GM23338 (cell line): ENCODE data around the gene CYB5A. TPM values are rescaled to one million over a fixed set of nuclear protein-coding genes. Genes with fewer than 3 reads are reported as not detected.

ENCODE experiments used
- ATAC-seq: fragments of 200-7000 bp; cut with Tn5 transposase; 3 replicates; pipeline ENCODE4 v1.9.1; 2020
- DNase-seq: peaks from one replicate; pipeline ENCODE4 v3.0.0-alpha.2; 2015; ENCODE audit warnings: low spot score
- H2AFZ ChIP-seq: fragments of 200-600 bp; sonication (generic); 2 replicates; pipeline ENCODE4 v1.8.0; 2016; ENCODE audit warnings: antibody characterized with exemption, mild to moderate bottlenecking, moderate library complexity
- H3F3A ChIP-seq: fragments of 200-600 bp; sonication (generic); replicated peaks from 2 replicates; pipeline ENCODE4 v1.8.0; 2017; ENCODE audit warnings: antibody characterized with exemption, mixed run types, low read depth
- H3K27ac ChIP-seq: fragments of 200-600 bp; sonication (generic); 2 replicates; pipeline ENCODE4 v1.6.1; 2016; ENCODE audit warnings: low read depth
- H3K27me3 ChIP-seq: fragments of 200-600 bp; sonication (generic); 2 replicates; pipeline ENCODE4 v1.8.0; 2016; ENCODE audit warnings: mild to moderate bottlenecking, mixed run types, moderate library complexity; ENCODE audit not compliant: insufficient read depth
- H3K36me3 ChIP-seq: fragments of 200-600 bp; sonication (generic); 2 replicates; pipeline ENCODE4 v1.8.0; 2016; ENCODE audit warnings: mild to moderate bottlenecking; ENCODE audit not compliant: insufficient read depth
- H3K4me1 ChIP-seq: fragments of 200-600 bp; sonication (generic); 2 replicates; pipeline ENCODE4 v1.8.0; 2016; ENCODE audit warnings: mild to moderate bottlenecking, moderate library complexity; ENCODE audit not compliant: insufficient read depth
- H3K4me2 ChIP-seq: fragments of 200-600 bp; sonication (generic); 2 replicates; pipeline ENCODE4 v1.7.1; 2017; ENCODE audit warnings: mixed run types
- H3K4me3 ChIP-seq: fragments of 200-600 bp; sonication (generic); 2 replicates; pipeline ENCODE4 v1.6.1; 2016; ENCODE audit warnings: mixed run types
- H3K79me2 ChIP-seq: fragments of 200-600 bp; sonication (generic); replicated peaks from 2 replicates; pipeline ENCODE4 v1.8.0; 2017; ENCODE audit warnings: mild to moderate bottlenecking; ENCODE audit not compliant: insufficient read depth
- H3K9me2 ChIP-seq: fragments of 200-600 bp; sonication (generic); 2 replicates; pipeline ENCODE4 v1.8.0; 2017; ENCODE audit not compliant: insufficient read depth
- H4K20me1 ChIP-seq: fragments of 200-600 bp; sonication (generic); replicated peaks from 2 replicates; pipeline ENCODE4 v1.8.0; 2017; ENCODE audit warnings: mild to moderate bottlenecking; ENCODE audit not compliant: insufficient read depth
- H3K27ac Mint-ChIP-seq: 2 replicates; pipeline ENCODE4 v1.8.0; 2020; ENCODE audit warnings: inconsistent platforms, mild to moderate bottlenecking, moderate library complexity, mixed read lengths
- H3K27me3 Mint-ChIP-seq: 3 replicates; pipeline ENCODE4 v1.8.0; 2022; ENCODE audit warnings: low read depth, mild to moderate bottlenecking, moderate library complexity, mixed read lengths, inconsistent platforms; ENCODE audit not compliant: insufficient read depth, poor library complexity
- H3K36me3 Mint-ChIP-seq: 3 replicates; pipeline ENCODE4 v1.8.0; 2021; ENCODE audit warnings: low read depth, mild to moderate bottlenecking, inconsistent platforms, moderate library complexity, mixed read lengths
- H3K4me1 Mint-ChIP-seq: 3 replicates; pipeline ENCODE4 v1.8.0; 2020; ENCODE audit warnings: mild to moderate bottlenecking, inconsistent platforms, mixed read lengths
- H3K4me3 Mint-ChIP-seq: 3 replicates; pipeline ENCODE4 v1.8.0; 2021; ENCODE audit warnings: moderate library complexity, mild to moderate bottlenecking, inconsistent platforms, mixed read lengths
- H3K9me3 Mint-ChIP-seq: 3 replicates; pipeline ENCODE4 v1.8.0; 2020; ENCODE audit warnings: moderate library complexity, mild to moderate bottlenecking, inconsistent platforms, mixed read lengths
- CREB1 ChIP-seq: fragments of 250-450 bp; sonication (Bioruptor Pico); IDR thresholded peaks from 2 replicates; pipeline ENCODE4 v1.5.0; 2020; ENCODE audit warnings: low read depth, mild to moderate bottlenecking, moderate library complexity
- EZH2 ChIP-seq: fragments of 200-600 bp; sonication (generic); IDR thresholded peaks from one replicate; pipeline ENCODE4 v1.8.0; 2017; ENCODE audit warnings: antibody characterized with exemption, mild to moderate bottlenecking, low read depth; ENCODE audit not compliant: unreplicated experiment
- EZH2phosphoT487 ChIP-seq: fragments of 200-600 bp; sonication (generic); IDR thresholded peaks from one replicate; pipeline ENCODE4 v1.8.1; 2018; ENCODE audit warnings: antibody characterized with exemption; ENCODE audit not compliant: unreplicated experiment
- JUNB ChIP-seq: IDR thresholded peaks from one replicate; pipeline ENCODE4 v1.6.1; 2016; ENCODE audit warnings: antibody characterized with exemption; ENCODE audit not compliant: unreplicated experiment
- NANOG ChIP-seq: IDR thresholded peaks from 2 replicates; pipeline ENCODE4 v1.6.1; 2016; ENCODE audit warnings: antibody characterized with exemption, borderline replicate concordance
- POLR2AphosphoS5 ChIP-seq: IDR thresholded peaks from 2 replicates; pipeline ENCODE4 v1.6.1; 2016; ENCODE audit warnings: antibody characterized with exemption, low read depth
- REST ChIP-seq: IDR thresholded peaks from one replicate; pipeline ENCODE4 v1.6.1; 2018; ENCODE audit warnings: antibody characterized with exemption; ENCODE audit not compliant: unreplicated experiment
- STAT1 ChIP-seq: IDR thresholded peaks from one replicate; pipeline ENCODE4 v1.6.1; 2016; ENCODE audit warnings: antibody characterized with exemption; ENCODE audit not compliant: unreplicated experiment
- ZNF114 ChIP-seq: fragments of 250-450 bp; sonication (Bioruptor Pico); IDR thresholded peaks from 2 replicates; pipeline ENCODE4 v1.5.0; 2020; ENCODE audit warnings: mild to moderate bottlenecking, moderate library complexity
- ZNF331 ChIP-seq: fragments of 250-450 bp; sonication (Bioruptor Pico); IDR thresholded peaks from 2 replicates; pipeline ENCODE4 v1.5.0; 2020; ENCODE audit warnings: low read depth, mild to moderate bottlenecking, moderate library complexity
- polyA plus RNA-seq: library from polyadenylated mRNA; unstranded; fragments of >200 nt; fragmentation: Nextera tagmentation; extraction: Ambion mirVana; gene quantifications from 2 replicates; pipeline ENCODE4 v1.2.1, GENCODE V29; 2016
- total RNA-seq: library from RNA; depleted of rRNA; stranded (reverse); fragments of >200 nt; shearing (Covaris generic); gene quantifications from 2 replicates; pipeline ENCODE4 v1.2.3, GENCODE V29; 2014
- TF ChIP-seq, protein P1 (sequence below): fragments of 250-450 bp; sonication (Bioruptor Pico); IDR thresholded peaks from 2 replicates; pipeline ENCODE4 v1.5.0; 2020; ENCODE audit warnings: mild to moderate bottlenecking, moderate library complexity
- TF ChIP-seq, protein P2 (sequence below): IDR thresholded peaks from 2 replicates; pipeline ENCODE4 v1.6.1; 2016; ENCODE audit warnings: antibody characterized with exemption
- TF ChIP-seq, protein P3 (sequence below), 2 experiments: fragments of 200-600 bp in 1 of 2; sonication (generic) in 1 of 2; conservative IDR thresholded peaks; 2 replicates each; pipeline versions ENCODE4 v1.5.1 to v1.6.1; 2016 to 2017; ENCODE audit warnings: antibody characterized with exemption in 2 of 2, low read depth in 2 of 2, mild to moderate bottlenecking in 2 of 2, moderate library complexity in 1 of 2

CYB5A gene
- total and polyA plus RNA-seq, 2 experiments from 2014 or later, result 136 to 283 TPM

DNA sequence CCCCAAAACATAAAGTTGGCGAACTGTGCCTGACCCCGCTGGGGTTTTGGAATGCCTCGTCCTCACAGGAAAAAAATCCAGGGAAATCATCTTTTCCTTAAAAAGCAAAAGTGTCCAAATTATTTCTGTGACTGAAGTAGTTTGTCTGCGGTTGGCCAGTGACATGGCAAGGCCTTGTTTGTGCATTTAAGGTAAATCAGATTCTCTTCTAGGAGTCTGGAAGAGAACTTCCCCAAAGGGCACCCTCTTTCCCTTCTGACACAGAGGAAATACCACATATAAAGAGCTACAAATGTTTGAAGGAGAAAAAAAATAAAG is 737 bp upstream of the CYB5A start (continued):
- TF ChIP-seq ZNF331 (CRISPR knock-in tag) (no peak), NANOG (no peak), CREB1 (no peak)

DNA sequence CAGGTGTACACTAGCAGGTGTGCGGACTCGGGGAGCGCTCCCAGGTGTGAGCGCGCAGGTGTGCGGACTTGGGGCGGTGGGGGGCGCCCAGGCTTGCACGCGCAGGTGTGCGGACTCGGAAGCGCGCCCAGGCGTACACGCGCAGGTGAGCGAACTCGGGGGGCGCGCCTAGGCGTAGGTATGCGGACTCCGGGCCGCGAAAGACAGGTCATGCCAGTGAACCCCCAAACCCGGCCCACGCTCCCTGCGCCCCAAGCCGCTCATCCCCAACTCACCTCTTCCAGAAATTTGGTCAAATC is 342 bp downstream of the CYB5A start:
- peaks cover 12% of the 10 kb centered on the region; the same call in 2 of the 3 replicates for H3K36me3 Mint-ChIP-seq
- no peaks in the 10 kb centered on the region; the same call in 1 of the 2 replicates for H3K36me3 ChIP-seq
- DNase-seq (no peak), ATAC-seq (no peak)
- H3K27me3 ChIP-seq, result no peaks in the 10 kb centered on the region
- peaks cover 24% of the 10 kb centered on the region for H3K4me1 ChIP-seq
- peak overlapping the region; percentile 87 for H2AFZ ChIP-seq
- 0 out of 2 replicates have a peak, but pooled peaks cover 3% of the 10 kb centered on the region for H3F3A ChIP-seq
- H3K9me2 ChIP-seq, result peaks cover 8% of the 10 kb centered on the region; the same call in 1 of the 2 replicates
- H3K9me3 Mint-ChIP-seq, result no peaks in the 10 kb centered on the region
- peak overlapping the region; percentile 96 for H3K4me3 ChIP-seq
- TF ChIP-seq EZH2 (no peak), ZNF114 (CRISPR knock-in tag) (no peak), NANOG (no peak), EZH2phosphoT487 (no peak), STAT1 (no peak), POLR2AphosphoS5 (no peak), CREB1 (no peak), ZNF331 (CRISPR knock-in tag) (no peak), REST (no peak), JUNB (no peak)
- TF ChIP-seq, protein P1, sequence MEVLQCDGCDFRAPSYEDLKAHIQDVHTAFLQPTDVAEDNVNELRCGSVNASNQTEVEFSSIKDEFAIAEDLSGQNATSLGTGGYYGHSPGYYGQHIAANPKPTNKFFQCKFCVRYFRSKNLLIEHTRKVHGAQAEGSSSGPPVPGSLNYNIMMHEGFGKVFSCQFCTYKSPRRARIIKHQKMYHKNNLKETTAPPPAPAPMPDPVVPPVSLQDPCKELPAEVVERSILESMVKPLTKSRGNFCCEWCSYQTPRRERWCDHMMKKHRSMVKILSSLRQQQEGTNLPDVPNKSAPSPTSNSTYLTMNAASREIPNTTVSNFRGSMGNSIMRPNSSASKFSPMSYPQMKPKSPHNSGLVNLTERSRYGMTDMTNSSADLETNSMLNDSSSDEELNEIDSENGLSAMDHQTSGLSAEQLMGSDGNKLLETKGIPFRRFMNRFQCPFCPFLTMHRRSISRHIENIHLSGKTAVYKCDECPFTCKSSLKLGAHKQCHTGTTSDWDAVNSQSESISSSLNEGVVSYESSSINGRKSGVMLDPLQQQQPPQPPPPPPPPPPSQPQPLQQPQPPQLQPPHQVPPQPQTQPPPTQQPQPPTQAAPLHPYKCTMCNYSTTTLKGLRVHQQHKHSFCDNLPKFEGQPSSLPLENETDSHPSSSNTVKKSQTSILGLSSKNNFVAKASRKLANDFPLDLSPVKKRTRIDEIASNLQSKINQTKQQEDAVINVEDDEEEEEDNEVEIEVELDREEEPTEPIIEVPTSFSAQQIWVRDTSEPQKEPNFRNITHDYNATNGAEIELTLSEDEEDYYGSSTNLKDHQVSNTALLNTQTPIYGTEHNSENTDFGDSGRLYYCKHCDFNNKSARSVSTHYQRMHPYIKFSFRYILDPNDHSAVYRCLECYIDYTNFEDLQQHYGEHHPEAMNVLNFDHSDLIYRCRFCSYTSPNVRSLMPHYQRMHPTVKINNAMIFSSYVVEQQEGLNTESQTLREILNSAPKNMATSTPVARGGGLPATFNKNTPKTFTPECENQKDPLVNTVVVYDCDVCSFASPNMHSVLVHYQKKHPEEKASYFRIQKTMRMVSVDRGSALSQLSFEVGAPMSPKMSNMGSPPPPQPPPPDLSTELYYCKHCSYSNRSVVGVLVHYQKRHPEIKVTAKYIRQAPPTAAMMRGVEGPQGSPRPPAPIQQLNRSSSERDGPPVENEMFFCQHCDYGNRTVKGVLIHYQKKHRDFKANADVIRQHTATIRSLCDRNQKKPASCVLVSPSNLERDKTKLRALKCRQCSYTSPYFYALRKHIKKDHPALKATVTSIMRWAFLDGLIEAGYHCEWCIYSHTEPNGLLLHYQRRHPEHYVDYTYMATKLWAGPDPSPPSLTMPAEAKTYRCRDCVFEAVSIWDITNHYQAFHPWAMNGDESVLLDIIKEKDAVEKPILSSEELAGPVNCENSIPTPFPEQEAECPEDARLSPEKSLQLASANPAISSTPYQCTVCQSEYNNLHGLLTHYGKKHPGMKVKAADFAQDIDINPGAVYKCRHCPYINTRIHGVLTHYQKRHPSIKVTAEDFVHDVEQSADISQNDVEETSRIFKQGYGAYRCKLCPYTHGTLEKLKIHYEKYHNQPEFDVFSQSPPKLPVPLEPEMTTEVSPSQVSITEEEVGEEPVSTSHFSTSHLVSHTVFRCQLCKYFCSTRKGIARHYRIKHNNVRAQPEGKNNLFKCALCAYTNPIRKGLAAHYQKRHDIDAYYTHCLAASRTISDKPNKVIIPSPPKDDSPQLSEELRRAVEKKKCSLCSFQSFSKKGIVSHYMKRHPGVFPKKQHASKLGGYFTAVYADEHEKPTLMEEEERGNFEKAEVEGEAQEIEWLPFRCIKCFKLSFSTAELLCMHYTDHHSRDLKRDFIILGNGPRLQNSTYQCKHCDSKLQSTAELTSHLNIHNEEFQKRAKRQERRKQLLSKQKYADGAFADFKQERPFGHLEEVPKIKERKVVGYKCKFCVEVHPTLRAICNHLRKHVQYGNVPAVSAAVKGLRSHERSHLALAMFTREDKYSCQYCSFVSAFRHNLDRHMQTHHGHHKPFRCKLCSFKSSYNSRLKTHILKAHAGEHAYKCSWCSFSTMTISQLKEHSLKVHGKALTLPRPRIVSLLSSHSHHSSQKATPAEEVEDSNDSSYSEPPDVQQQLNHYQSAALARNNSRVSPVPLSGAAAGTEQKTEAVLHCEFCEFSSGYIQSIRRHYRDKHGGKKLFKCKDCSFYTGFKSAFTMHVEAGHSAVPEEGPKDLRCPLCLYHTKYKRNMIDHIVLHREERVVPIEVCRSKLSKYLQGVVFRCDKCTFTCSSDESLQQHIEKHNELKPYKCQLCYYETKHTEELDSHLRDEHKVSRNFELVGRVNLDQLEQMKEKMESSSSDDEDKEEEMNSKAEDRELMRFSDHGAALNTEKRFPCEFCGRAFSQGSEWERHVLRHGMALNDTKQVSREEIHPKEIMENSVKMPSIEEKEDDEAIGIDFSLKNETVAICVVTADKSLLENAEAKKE, result no peak
- TF ChIP-seq, protein P2, sequence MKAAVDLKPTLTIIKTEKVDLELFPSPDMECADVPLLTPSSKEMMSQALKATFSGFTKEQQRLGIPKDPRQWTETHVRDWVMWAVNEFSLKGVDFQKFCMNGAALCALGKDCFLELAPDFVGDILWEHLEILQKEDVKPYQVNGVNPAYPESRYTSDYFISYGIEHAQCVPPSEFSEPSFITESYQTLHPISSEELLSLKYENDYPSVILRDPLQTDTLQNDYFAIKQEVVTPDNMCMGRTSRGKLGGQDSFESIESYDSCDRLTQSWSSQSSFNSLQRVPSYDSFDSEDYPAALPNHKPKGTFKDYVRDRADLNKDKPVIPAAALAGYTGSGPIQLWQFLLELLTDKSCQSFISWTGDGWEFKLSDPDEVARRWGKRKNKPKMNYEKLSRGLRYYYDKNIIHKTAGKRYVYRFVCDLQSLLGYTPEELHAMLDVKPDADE, result no peak
- TF ChIP-seq, protein P3, sequence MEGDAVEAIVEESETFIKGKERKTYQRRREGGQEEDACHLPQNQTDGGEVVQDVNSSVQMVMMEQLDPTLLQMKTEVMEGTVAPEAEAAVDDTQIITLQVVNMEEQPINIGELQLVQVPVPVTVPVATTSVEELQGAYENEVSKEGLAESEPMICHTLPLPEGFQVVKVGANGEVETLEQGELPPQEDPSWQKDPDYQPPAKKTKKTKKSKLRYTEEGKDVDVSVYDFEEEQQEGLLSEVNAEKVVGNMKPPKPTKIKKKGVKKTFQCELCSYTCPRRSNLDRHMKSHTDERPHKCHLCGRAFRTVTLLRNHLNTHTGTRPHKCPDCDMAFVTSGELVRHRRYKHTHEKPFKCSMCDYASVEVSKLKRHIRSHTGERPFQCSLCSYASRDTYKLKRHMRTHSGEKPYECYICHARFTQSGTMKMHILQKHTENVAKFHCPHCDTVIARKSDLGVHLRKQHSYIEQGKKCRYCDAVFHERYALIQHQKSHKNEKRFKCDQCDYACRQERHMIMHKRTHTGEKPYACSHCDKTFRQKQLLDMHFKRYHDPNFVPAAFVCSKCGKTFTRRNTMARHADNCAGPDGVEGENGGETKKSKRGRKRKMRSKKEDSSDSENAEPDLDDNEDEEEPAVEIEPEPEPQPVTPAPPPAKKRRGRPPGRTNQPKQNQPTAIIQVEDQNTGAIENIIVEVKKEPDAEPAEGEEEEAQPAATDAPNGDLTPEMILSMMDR (conservative IDR thresholded peaks at IDR 0.05; ENCODE audit: low read depth in 2 of 2), result no peak
- peak overlapping the region; percentile 83 for H3K4me2 ChIP-seq
- H3K4me1 Mint-ChIP-seq, result peaks cover 33% of the 10 kb centered on the region
- peaks cover 46% of the 10 kb centered on the region for H3K79me2 ChIP-seq
- peak overlapping the region; percentile 93 for H3K27ac Mint-ChIP-seq
- peak overlapping the region; percentile 94 for H3K4me3 Mint-ChIP-seq
- H3K27ac ChIP-seq, result no peak overlapping the region
- H3K27me3 Mint-ChIP-seq, result no peaks in the 10 kb centered on the region
- H4K20me1 ChIP-seq, result no peaks in the 10 kb centered on the region
